ENCODE measurements around the gene HRAS.

The HRAS gene

GRCh38 chr11:506995-507726 is 28.2 kb downstream of the HRAS start, which contains the start of gene RNH1:
TSS of gene RNH1 (minus strand) at chr11:507242. CDS start at chr11:502162, 5,080 bp downstream.
- Histone ChIP-seq H3K36me3 (ENCODE audit: insufficient read depth, low read length) (no peaks in the 10 kb centered on the region), H3K4me3 (ENCODE audit: low read length, poor library complexity, severe bottlenecking) (peak within 1 kb of the TSS; percentile 100), H3K27me3 (ENCODE audit: insufficient read depth, low read length, poor library complexity, severe bottlenecking) (no peaks in the 10 kb centered on the region), H3K79me2 (ENCODE audit: insufficient read depth, low read length) (peaks cover 40% of the 10 kb centered on the region), H3K9me3 (ENCODE audit: insufficient read depth, low read depth, low read length) (no peaks in the 10 kb centered on the region), H3K4me2 (ENCODE audit: low read depth, low read length, poor library complexity, severe bottlenecking) (peak within 1 kb of the TSS; percentile 95), H3F3A (ENCODE audit: low read depth) (peaks cover 5% of the 10 kb centered on the region; the same call in 1 of the 2 replicates), H3K9me2 (replicated peaks; ENCODE audit: low read depth, low read length) (no peaks in the 10 kb centered on the region), H3K9ac (ENCODE audit: low read depth, low read length, poor library complexity, severe bottlenecking) (peak within 1 kb of the TSS; percentile 97), H3K4me1 (ENCODE audit: insufficient read depth, low read length, poor library complexity, severe bottlenecking) (peaks cover 9% of the 10 kb centered on the region), H2AFZ (ENCODE audit: low read length) (peak within 1 kb of the TSS; percentile 100), H4K20me1 (ENCODE audit: insufficient read depth, low read length, poor library complexity, severe bottlenecking) (peaks cover 13% of the 10 kb centered on the region)
- no peak for TF ChIP-seq CTCF (conservative IDR thresholded peaks at IDR 0.05; ENCODE audit: low read length)
- TF ChIP-seq EZH2phosphoT487 (IDR thresholded peaks at IDR 0.05; ENCODE audit: borderline replicate concordance) = no peak

- Histone ChIP-seq H3K9me2 (replicated peaks; ENCODE audit: low read depth, low read length) (no peaks in the 10 kb centered on the region), H3K4me1 (ENCODE audit: insufficient read depth, low read length, poor library complexity, severe bottlenecking) (peaks cover 9% of the 10 kb centered on the region)
Observed at GRCh38 chr11:506238-506994, 29.0 kb downstream of the HRAS start.

GRCh38 chr11:504994-505344 is 30.4 kb downstream of the HRAS start:
- H3K4me2 ChIP-seq (ENCODE audit: low read depth, low read length, poor library complexity, severe bottlenecking) = peak overlapping the region; percentile 95
- H3F3A ChIP-seq (ENCODE audit: low read depth) = peaks cover 5% of the 10 kb centered on the region; the same call in 1 of the 2 replicates
- H3K4me1 ChIP-seq (ENCODE audit: insufficient read depth, low read length, poor library complexity, severe bottlenecking) = peaks cover 9% of the 10 kb centered on the region
- peaks cover 8% of the 10 kb centered on the region; the same call in 1 of the 2 replicates for H3K36me3 ChIP-seq (ENCODE audit: insufficient read depth, low read length)
- no peak overlapping the region for H2AFZ ChIP-seq (ENCODE audit: low read length)
- peak overlapping the region; percentile 100 for H3K4me3 ChIP-seq (ENCODE audit: low read length, poor library complexity, severe bottlenecking)
- peaks cover 40% of the 10 kb centered on the region for H3K79me2 ChIP-seq (ENCODE audit: insufficient read depth, low read length)
- H4K20me1 ChIP-seq (ENCODE audit: insufficient read depth, low read length, poor library complexity, severe bottlenecking) = peaks cover 13% of the 10 kb centered on the region
- no peaks in the 10 kb centered on the region for H3K9me2 ChIP-seq (replicated peaks; ENCODE audit: low read depth, low read length)
- H3K9ac ChIP-seq (ENCODE audit: low read depth, low read length, poor library complexity, severe bottlenecking) = peak overlapping the region; percentile 97
- TF ChIP-seq CTCF (conservative IDR thresholded peaks at IDR 0.05; ENCODE audit: low read length) = no peak
- TF ChIP-seq EZH2phosphoT487 (IDR thresholded peaks at IDR 0.05; ENCODE audit: borderline replicate concordance) = no peak
- no peaks in the 10 kb centered on the region for H3K9me3 ChIP-seq (ENCODE audit: insufficient read depth, low read depth, low read length)
- no peaks in the 10 kb centered on the region for H3K27me3 ChIP-seq (ENCODE audit: insufficient read depth, low read length, poor library complexity, severe bottlenecking)

More at GRCh38 chr11:506238-506994, 29.0 kb downstream of the HRAS start:
- peaks cover 5% of the 10 kb centered on the region; the same call in 1 of the 2 replicates for H3F3A ChIP-seq (ENCODE audit: low read depth)
- H3K27me3 ChIP-seq (ENCODE audit: insufficient read depth, low read length, poor library complexity, severe bottlenecking) = no peaks in the 10 kb centered on the region
- no peak for TF ChIP-seq CTCF (conservative IDR thresholded peaks at IDR 0.05; ENCODE audit: low read length)
- no peak for TF ChIP-seq EZH2phosphoT487 (IDR thresholded peaks at IDR 0.05; ENCODE audit: borderline replicate concordance)
- peak overlapping the region; percentile 100 for H2AFZ ChIP-seq (ENCODE audit: low read length)
- H3K79me2 ChIP-seq (ENCODE audit: insufficient read depth, low read length) = peaks cover 40% of the 10 kb centered on the region
- H3K9ac ChIP-seq (ENCODE audit: low read depth, low read length, poor library complexity, severe bottlenecking) = peak overlapping the region; percentile 97
- H4K20me1 ChIP-seq (ENCODE audit: insufficient read depth, low read length, poor library complexity, severe bottlenecking) = peaks cover 13% of the 10 kb centered on the region
- peak overlapping the region; percentile 100 for H3K4me3 ChIP-seq (ENCODE audit: low read length, poor library complexity, severe bottlenecking)
- peak overlapping the region; percentile 95 for H3K4me2 ChIP-seq (ENCODE audit: low read depth, low read length, poor library complexity, severe bottlenecking)
- no peaks in the 10 kb centered on the region for H3K36me3 ChIP-seq (ENCODE audit: insufficient read depth, low read length)
- H3K9me3 ChIP-seq (ENCODE audit: insufficient read depth, low read depth, low read length) = no peaks in the 10 kb centered on the region
